Type B pancreatic cell (in vitro differentiated cells): ENCODE measurements around the gene MRPL49. TPM values are rescaled to one million over a fixed set of nuclear protein-coding genes. Genes with fewer than 3 reads are reported as not detected.

Source experiments
- DNase-seq: peaks from one replicate; pipeline ENCODE4 v3.0.0; 2021; ENCODE audit warnings: mixed read lengths; ENCODE audit not compliant: unreplicated experiment; ENCODE audit errors: extremely low spot score
- H3K27ac Mint-ChIP-seq: 2 replicates; pipeline ENCODE4 v1.8.0; 2021; ENCODE audit warnings: mild to moderate bottlenecking, mixed read lengths
- H3K27me3 Mint-ChIP-seq: 2 replicates; pipeline ENCODE4 v1.8.0; 2021; ENCODE audit warnings: mixed read lengths
- H3K36me3 Mint-ChIP-seq: 2 replicates; pipeline ENCODE4 v1.8.0; 2021; ENCODE audit warnings: mixed read lengths
- H3K4me1 Mint-ChIP-seq: one replicate; pipeline ENCODE4 v1.8.0; 2021; ENCODE audit warnings: mixed read lengths; ENCODE audit not compliant: unreplicated experiment
- H3K4me3 Mint-ChIP-seq: 2 replicates; pipeline ENCODE4 v1.8.0; 2021; ENCODE audit warnings: mild to moderate bottlenecking, mixed read lengths
- H3K9me3 Mint-ChIP-seq: 2 replicates; pipeline ENCODE4 v1.8.0; 2021; ENCODE audit warnings: mixed read lengths
- total RNA-seq: library from RNA; stranded (reverse); gene quantifications from 2 replicates; pipeline ENCODE4 v1.2.1, GENCODE V29; 2021; ENCODE audit warnings: low replicate concordance
- TF ChIP-seq, protein P1 (sequence below): fragments of 200-600 bp; sonication (generic); conservative IDR thresholded peaks from 2 replicates; pipeline ENCODE4 v1.5.0; 2021; ENCODE audit warnings: antibody characterized with exemption, mild to moderate bottlenecking

MRPL49 gene
- total RNA-seq, 1 donor from 2014 or later, result 49.1 TPM

DNA sequence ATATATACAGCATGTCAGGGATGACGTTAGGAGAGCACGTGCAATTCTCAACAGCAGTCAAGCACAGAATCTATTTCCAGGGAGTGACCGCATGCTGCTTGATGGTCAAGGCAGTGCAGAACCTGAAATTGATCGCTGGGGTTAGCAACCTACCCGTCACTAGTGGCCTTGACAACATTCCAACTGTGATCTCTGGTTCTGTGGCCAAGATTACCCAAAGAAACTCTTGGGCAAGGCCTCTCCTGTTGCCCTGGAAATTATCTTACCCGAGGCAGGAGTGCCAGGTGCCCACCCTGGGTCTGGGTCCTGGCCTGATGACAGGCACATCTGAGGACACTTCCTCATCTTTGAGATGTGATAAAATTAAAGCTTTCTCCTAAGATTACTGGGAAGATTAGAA lies 8.3 kb upstream of the MRPL49 start:
- DNase-seq, result no peak
- Mint-ChIP-seq H3K27ac (peak overlapping the region; percentile 91), H3K36me3 (peaks cover 9% of the 10 kb centered on the region), H3K4me1 (peaks cover 24% of the 10 kb centered on the region), H3K4me3 (peak overlapping the region; percentile 87), H3K27me3 (peaks cover 7% of the 10 kb centered on the region), H3K9me3 (no peaks in the 10 kb centered on the region)
- TF ChIP-seq, protein P1, sequence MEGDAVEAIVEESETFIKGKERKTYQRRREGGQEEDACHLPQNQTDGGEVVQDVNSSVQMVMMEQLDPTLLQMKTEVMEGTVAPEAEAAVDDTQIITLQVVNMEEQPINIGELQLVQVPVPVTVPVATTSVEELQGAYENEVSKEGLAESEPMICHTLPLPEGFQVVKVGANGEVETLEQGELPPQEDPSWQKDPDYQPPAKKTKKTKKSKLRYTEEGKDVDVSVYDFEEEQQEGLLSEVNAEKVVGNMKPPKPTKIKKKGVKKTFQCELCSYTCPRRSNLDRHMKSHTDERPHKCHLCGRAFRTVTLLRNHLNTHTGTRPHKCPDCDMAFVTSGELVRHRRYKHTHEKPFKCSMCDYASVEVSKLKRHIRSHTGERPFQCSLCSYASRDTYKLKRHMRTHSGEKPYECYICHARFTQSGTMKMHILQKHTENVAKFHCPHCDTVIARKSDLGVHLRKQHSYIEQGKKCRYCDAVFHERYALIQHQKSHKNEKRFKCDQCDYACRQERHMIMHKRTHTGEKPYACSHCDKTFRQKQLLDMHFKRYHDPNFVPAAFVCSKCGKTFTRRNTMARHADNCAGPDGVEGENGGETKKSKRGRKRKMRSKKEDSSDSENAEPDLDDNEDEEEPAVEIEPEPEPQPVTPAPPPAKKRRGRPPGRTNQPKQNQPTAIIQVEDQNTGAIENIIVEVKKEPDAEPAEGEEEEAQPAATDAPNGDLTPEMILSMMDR, result no peak

DNA sequence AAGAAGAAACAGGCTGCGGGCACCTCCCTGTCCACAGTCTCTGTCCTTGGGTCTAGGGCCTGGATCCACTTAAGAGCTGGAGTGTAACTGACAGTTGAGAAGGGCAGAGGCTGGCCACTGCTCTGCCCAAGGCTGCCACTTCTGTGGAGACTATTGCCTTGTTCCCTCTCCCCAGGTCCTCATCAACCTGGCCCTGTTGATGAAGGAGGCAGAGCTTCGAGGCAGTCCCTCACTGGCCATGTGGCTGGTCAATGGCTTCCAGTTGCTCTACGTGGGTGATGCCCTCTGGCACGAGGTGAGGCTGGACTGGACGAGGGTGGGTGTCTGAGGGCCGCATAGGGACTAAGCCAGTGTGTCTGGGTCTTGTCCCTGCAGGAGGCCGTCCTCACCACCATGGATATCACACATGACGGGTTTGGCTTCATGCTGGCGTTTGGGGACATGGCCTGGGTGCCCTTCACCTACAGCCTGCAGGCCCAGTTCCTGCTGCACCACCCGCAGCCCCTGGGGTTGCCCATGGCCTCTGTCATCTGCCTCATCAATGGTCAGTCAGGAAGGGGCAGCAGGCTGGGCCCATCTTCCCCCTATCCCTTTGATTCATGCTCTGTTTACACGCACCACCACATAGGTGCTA lies 7.5 kb upstream of the MRPL49 start:
- Mint-ChIP-seq H3K27me3 (peaks cover 7% of the 10 kb centered on the region), H3K4me3 (peak overlapping the region; percentile 92), H3K4me1 (peaks cover 24% of the 10 kb centered on the region), H3K9me3 (no peaks in the 10 kb centered on the region), H3K36me3 (peaks cover 9% of the 10 kb centered on the region), H3K27ac (peak overlapping the region; percentile 91)
- DNase-seq, result no peak
- TF ChIP-seq, protein P1, result no peak

DNA sequence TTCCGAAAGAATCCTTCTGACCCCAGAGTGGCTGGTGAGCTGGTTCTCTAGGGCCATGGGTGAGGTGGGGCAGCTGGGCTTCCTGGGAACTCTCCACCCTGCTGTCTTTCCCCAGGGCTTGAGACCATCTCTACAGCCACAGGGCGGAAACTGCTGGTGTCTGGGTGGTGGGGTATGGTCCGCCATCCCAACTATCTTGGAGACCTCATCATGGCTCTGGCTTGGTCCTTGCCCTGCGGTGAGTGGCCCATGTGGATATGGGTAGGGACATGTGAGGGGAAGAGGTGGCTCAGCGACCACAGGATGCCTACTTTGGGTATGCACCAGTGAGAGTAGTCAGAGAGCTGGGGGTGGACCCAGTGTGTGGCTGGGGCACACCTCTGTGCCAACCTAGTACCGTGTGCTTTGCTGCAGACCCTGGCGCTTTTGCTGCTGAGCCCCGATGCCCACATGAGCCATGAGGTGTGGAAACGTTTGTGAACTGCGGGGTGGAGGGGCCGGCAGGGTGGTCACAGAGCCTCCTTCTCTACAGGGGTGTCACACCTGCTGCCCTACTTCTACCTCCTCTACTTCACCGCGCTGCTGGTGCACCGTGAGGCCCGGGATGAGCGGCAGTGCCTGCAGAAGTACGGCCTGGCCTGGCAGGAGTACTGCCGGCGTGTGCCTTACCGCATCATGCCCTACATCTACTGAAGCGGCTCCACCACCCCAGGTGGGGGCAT lies 6.6 kb upstream of the MRPL49 start:
- DNase-seq, result no peak
- Mint-ChIP-seq H3K27me3 (peaks cover 7% of the 10 kb centered on the region), H3K4me1 (peaks cover 19% of the 10 kb centered on the region), H3K9me3 (no peaks in the 10 kb centered on the region), H3K4me3 (peak overlapping the region; percentile 92), H3K36me3 (peaks cover 9% of the 10 kb centered on the region), H3K27ac (no peak overlapping the region)
- TF ChIP-seq, protein P1, result no peak

DNA sequence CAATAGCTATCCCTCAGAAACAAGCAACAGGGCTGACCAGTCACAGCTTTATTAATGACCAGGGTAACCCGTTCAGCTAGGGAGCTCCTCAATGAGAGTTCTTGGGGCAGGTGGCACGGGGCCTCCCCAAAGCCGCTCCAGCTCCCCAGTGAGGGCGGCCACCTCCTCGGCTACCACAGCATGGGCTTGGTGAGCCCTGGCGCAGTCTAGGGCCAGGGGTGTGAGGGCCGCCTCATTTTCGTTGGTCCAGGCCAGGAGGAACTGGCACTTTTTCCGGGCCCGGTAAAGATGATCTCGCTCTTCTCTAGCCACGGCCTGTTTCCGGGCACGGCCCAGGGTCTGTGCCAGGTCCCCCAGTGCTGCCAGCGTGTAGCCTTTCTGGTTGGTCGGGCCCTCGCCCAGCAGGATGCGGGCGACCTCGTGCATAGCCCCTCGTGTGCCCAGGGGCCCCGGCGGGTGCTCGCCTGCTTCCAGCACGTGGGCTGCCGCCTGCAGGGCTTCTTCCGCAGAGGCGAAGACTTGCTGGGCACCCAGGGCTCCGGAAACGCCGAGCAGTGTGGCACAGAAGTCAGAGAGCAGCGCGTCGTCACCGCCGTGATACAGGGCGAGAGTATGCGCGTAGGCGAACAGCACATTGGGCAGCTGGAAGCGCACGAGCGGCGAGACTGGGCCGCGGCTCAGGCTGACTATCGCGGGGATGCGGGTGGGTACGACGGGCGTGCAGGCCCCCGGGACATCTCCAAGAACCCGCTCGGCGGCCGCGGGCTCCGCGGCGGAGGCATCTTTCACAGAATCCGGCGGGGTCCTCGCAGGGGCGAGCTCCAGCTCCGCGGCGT lies 5.5 kb upstream of the MRPL49 start:
- H3K36me3 Mint-ChIP-seq, result peaks cover 15% of the 10 kb centered on the region
- H3K9me3 Mint-ChIP-seq, result no peaks in the 10 kb centered on the region

More for the DNA sequence above, 5.5 kb upstream of the MRPL49 start:
- TF ChIP-seq, protein P1, result no peak
- H3K4me3 Mint-ChIP-seq, result peak overlapping the region; percentile 92
- H3K27ac Mint-ChIP-seq, result peak overlapping the region; percentile 78
- DNase-seq, result no peak
- peaks cover 16% of the 10 kb centered on the region for H3K4me1 Mint-ChIP-seq
- H3K27me3 Mint-ChIP-seq, result peaks cover 7% of the 10 kb centered on the region
